NT2/D1 (cell line): ENCODE data around the gene PDE9A.

ENCODE experiments used
- SUZ12 ChIP-seq: IDR thresholded peaks from 2 replicates; pipeline ENCODE4 v1.6.1; 2011; ENCODE audit not compliant: insufficient read length, insufficient read depth; ENCODE audit errors: extremely low read depth
- YY1 ChIP-seq: IDR thresholded peaks from 2 replicates; pipeline ENCODE4 v1.6.1; 2011; ENCODE audit not compliant: insufficient read length, insufficient read depth
- ZNF274 ChIP-seq: IDR thresholded peaks from 2 replicates; pipeline ENCODE4 v1.6.1; 2011; ENCODE audit warnings: mild to moderate bottlenecking, low read depth, low read length

GRCh38 chr21:42668298-42668992 lies 15.0 kb downstream of the PDE9A start:
- no peak for TF ChIP-seq ZNF274
- no peak for TF ChIP-seq YY1
- TF ChIP-seq SUZ12, result no peak
